Hepatocyte (in vitro differentiated cells): ENCODE data around the gene HAO2.

Experiments used
- EZH2 ChIP-seq: fragments of 200-600 bp; sonication (generic); IDR thresholded peaks from 2 replicates; pipeline ENCODE4 v1.6.1; 2016; ENCODE audit warnings: antibody characterized with exemption, mild to moderate bottlenecking, borderline replicate concordance
- EZH2phosphoT487 ChIP-seq: fragments of 200-600 bp; sonication (generic); IDR thresholded peaks from one replicate; pipeline ENCODE4 v1.6.1; 2018; ENCODE audit warnings: antibody characterized with exemption, mild to moderate bottlenecking, low read depth, moderate library complexity; ENCODE audit not compliant: unreplicated experiment, severe bottlenecking
- TF ChIP-seq, protein P1 (sequence below): fragments of 200-600 bp; sonication (generic); IDR thresholded peaks from 2 replicates; pipeline ENCODE4 v1.5.1; 2016; ENCODE audit warnings: antibody characterized with exemption, mild to moderate bottlenecking; ENCODE audit not compliant: poor library complexity

GRCh38 chr1:119361620-119362344 is 6.8 kb upstream of the HAO2 start:
- TF ChIP-seq, protein P1, sequence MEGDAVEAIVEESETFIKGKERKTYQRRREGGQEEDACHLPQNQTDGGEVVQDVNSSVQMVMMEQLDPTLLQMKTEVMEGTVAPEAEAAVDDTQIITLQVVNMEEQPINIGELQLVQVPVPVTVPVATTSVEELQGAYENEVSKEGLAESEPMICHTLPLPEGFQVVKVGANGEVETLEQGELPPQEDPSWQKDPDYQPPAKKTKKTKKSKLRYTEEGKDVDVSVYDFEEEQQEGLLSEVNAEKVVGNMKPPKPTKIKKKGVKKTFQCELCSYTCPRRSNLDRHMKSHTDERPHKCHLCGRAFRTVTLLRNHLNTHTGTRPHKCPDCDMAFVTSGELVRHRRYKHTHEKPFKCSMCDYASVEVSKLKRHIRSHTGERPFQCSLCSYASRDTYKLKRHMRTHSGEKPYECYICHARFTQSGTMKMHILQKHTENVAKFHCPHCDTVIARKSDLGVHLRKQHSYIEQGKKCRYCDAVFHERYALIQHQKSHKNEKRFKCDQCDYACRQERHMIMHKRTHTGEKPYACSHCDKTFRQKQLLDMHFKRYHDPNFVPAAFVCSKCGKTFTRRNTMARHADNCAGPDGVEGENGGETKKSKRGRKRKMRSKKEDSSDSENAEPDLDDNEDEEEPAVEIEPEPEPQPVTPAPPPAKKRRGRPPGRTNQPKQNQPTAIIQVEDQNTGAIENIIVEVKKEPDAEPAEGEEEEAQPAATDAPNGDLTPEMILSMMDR = no peak
- no peak for TF ChIP-seq EZH2
- no peak for TF ChIP-seq EZH2phosphoT487
